Measurements from ENCODE around the gene C1RL.
A peak's percentile ranks its signal among the peaks of the same experiment; 100 is the strongest.

The C1RL gene

DNA sequence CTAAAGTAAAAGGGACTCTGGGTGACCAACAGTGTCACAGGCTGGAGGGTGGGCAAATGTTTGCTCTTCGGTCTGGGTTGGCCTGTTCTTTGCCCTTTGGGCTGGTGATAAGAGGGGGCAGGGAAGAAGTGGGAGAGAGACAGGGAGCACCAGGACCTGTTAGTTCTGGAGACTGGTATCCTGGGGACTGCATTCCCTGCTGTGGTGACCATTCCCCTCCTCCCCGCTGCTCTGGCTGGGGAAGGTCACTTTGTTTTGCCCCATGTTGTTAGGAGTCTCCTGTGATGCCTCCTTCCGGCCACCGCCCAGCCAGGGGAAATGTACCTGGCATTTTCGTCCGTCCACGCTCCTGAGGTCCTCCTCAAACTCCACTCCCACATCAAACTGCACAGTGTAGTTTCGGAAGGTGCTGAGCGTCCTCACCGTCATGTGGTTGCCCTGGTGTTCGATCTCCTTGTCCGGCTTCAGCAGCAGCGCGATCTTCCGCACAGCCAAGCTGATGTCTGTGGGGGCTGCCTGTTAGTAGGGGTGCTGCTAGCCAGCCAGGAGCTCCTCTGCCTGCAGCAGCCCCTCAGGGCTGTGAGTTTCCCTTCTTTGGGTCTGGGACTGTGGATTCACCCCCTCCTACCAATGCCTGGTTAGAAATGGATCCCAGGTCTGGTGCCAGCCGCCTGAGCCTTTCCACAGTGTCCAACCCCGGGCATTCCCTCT lies 19.1 kb upstream of the C1RL start:
- Mint-ChIP-seq H3K27ac (peak overlapping the region in 1 of 2 donors; percentile 82), H3K4me3 (peak overlapping the region; percentile 6 to 39), H3K4me1 (peaks cover 45% of the 10 kb centered on the region), H3K9me3 (no peaks in the 10 kb centered on the region), H3K27me3 (no peaks in the 10 kb centered on the region)
- DNase-seq = no peak
- ATAC-seq = no peak

DNA sequence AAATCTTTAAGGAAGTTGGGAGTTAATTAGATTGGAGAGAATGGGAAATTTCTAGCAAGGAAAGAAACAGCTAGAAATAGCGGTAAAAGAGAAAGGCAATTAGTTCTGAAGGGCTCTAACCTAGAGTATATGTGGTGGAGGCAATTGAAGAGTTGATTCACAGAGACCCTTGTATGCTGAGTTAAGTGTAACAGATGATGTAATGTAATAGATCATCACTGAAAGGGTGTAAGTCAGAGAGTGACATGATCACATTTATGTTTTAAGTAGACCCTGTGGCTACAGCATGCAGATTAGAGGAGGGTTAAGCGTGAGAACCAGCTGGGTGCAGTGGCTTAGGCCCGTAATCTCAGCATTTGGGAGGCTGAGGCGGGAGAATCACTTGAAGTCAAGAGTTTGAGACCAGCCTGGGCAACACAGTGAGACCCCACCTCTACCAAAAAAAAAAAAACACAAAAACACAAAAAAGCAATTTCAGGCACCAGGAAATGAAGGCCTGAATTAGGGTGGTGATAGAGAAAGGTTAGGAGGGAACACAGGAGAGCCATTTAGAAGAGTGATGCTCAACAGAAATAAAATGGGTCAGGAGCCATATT lies 16.7 kb upstream of the C1RL start:
- Mint-ChIP-seq H3K9me3 (no peaks in the 10 kb centered on the region), H3K27ac (peak overlapping the region in 1 of 2 donors; percentile 43), H3K4me3 (no peak overlapping the region), H3K4me1 (peaks cover 24% of the 10 kb centered on the region), H3K27me3 (no peaks in the 10 kb centered on the region)
- ATAC-seq (no peak), DNase-seq (no peak)

DNA sequence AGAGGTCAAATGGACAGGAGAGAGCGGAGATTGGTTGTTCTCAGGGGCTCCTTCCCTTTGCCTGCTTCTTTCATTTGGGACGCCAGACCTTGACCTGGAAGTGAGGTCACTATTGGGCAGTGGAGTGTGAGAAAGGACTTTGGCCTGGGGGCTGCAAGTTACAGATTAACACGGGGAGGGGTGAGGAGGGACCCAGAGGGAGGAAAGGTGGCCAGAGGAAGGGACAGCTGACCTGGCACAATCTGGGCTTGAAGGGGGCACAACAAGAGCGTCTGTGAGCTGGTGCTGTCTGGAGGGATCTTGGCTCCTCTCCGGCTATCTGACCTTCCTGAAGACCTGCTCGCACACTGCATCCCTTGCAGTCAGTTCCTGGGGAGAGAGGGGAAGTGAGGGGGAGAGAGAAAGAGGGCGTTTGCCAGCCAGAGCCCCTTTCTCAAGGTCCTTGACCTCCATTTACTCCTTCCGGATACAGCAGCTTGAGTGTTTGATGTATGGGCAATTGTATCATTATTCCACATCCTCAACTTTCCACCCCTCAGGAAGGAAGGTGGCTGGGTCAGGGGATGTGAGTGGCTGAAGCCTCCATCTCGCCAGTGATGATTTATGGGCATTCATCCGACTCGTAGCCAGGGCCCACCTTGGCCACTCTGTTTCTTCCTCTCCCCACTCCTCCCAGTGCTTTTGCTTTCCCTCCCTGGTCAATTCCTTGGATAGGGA lies 14.9 kb upstream of the C1RL start:
- Mint-ChIP-seq H3K4me1 (peaks cover 7% of the 10 kb centered on the region), H3K9me3 (no peaks in the 10 kb centered on the region), H3K4me3 (no peak overlapping the region), H3K27me3 (no peaks in the 10 kb centered on the region), H3K27ac (no peak overlapping the region)
- DNase-seq (no peak), ATAC-seq (no peak)

DNA sequence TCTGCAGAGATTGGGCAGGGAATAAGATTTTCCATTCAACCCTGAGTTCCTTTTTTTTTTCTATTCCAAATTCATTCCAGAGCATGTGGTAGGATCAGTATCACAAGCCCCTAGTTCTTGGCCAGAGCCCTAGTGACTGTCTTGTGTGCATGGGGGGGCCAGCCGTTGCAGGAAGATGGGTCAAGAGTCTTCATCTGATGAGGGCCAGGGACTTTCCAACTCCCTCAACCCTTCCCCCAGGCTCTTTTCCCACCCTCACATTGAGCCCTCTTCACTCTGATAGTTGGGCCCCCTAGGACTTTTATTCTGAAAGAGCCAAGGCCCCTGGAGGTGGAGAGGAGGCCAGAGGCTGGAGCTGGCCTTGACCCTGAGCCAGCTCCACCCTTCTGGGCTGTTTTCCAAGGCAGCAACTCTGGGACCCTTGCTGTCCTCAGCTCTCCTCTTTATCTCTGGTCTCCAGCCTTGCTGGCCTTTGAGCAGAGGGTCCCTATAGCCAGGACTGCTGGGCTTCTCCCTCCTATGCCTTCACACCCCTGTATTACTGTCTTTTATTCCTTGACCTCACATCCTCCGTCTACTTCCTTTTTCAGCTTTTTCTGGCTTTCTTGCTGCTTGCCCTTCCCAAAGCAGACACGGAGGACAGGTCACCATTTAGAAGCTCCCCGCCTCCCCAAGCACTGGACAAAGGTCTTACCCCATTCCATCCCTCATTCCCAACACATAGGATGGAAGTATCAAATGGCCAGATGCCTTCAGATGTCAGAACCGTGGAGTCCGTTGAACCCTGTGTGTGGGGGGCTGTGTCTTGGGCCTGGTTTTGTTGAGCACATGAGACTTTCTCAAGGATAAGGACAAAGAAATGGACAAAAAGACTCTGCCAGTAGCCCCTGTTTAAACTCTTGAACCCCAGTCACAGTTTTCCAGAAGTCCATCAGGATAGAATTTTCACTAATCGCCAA lies 14.1 kb upstream of the C1RL start:
- Mint-ChIP-seq H3K9me3 (no peaks in the 10 kb centered on the region), H3K4me1 (no peaks in the 10 kb centered on the region), H3K27ac (no peak overlapping the region), H3K27me3 (no peaks in the 10 kb centered on the region), H3K4me3 (no peak overlapping the region)
- DNase-seq (no peak), ATAC-seq (no peak)

DNA sequence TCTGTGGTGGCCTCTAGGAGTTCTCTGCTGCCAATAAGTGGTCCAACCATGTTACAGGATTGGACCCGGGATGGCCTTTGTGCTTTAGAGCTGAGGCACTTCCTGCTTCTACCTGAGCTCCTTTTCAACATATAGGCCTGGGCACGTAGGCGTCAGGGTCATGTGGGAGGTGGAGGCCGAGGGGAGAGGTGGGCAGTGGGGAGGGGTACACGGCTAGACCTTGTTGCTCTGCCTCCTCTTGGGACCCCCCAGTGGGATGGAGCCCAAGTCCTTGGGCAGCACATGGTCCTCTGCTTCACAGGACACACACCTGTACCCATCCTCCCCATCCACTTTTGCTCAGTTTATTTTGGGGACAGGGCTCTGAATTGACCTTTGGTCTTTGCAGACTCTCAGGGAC lies 12.3 kb upstream of the C1RL start:
- no peak overlapping the region for H3K4me3 Mint-ChIP-seq
- no peaks in the 10 kb centered on the region for H3K27me3 Mint-ChIP-seq

DNA sequence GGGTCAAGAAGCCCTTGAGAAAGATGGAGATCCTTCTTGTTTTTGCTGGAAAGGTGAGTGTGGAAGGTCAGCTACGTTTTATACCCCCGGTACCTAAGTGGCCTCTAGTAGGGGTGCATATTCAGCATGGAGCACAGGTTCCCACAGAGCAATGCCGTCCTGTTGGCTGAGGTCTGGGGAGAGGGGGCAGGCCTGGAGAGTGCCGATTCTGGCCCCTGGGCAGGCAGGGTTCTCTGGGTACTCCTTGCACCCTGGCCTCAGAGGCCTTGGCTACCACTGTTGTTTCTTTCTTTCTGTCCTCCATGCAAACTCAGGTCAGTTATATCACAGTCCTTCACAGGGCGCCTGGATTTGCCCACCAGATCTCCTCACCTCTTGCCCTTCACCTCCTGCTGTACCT lies 11.2 kb upstream of the C1RL start:
- Mint-ChIP-seq H3K4me3 (no peak overlapping the region), H3K9me3 (no peaks in the 10 kb centered on the region), H3K4me1 (peaks cover 8% of the 10 kb centered on the region), H3K27me3 (no peaks in the 10 kb centered on the region), H3K27ac (no peak overlapping the region)
- DNase-seq (no peak), ATAC-seq (no peak)

More for the DNA sequence above, 12.3 kb upstream of the C1RL start:
- no peak for ATAC-seq
- DNase-seq = no peak
- Mint-ChIP-seq H3K27ac (no peak overlapping the region), H3K4me1 (no peaks in the 10 kb centered on the region), H3K9me3 (no peaks in the 10 kb centered on the region)

DNA sequence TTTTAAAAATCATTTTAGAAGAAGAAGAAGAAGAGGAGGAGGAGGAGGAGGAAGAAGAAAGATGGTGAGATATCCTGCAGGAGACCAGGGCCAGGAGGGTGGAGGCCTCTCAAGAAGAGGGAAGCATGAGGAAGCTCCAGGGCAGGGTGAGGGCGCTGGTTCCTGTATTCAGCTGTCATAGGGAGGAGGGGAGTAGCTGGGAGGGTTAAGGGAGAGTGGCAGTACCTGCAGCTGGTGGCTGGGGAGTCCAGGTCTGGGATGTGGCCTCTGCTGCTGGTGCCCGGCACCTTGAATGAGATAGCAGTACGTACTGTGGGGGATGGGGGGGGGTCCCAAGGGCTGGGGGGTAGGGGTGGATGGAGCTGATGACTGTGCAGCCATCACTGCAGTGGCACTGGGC lies 9.9 kb upstream of the C1RL start:
- Mint-ChIP-seq H3K9me3 (no peaks in the 10 kb centered on the region), H3K4me3 (no peak overlapping the region), H3K27ac (no peak overlapping the region), H3K27me3 (no peaks in the 10 kb centered on the region), H3K4me1 (peaks cover 11% of the 10 kb centered on the region)
- no peak for ATAC-seq
- no peak for DNase-seq

DNA sequence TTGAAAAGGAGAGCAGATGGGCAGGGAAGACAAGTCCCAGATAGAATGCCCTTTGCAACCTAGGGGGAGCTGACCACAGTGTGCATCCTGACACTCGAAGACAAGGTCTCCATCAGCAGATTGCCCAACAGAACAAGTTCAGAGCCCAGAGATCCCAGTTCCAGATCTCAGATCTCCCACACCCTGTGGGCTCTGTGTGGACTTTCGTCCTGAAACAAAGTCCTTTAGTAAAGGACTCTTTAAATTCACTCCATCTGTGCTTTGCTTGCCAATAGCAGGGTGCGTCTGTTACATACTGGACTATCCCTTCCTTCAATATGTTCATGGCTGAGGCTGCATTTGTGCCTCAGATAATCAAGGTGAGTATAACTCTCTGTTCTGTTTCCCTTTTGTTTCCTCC lies 8.7 kb upstream of the C1RL start:
- H3K4me1 Mint-ChIP-seq = peaks cover 17% of the 10 kb centered on the region
- no peak overlapping the region for H3K4me3 Mint-ChIP-seq
- H3K9me3 Mint-ChIP-seq = no peaks in the 10 kb centered on the region
- ATAC-seq (no peak), DNase-seq (no peak)
- H3K27me3 Mint-ChIP-seq = no peaks in the 10 kb centered on the region
- peak overlapping the region in 1 of 2 donors; percentile 58 for H3K27ac Mint-ChIP-seq

DNA sequence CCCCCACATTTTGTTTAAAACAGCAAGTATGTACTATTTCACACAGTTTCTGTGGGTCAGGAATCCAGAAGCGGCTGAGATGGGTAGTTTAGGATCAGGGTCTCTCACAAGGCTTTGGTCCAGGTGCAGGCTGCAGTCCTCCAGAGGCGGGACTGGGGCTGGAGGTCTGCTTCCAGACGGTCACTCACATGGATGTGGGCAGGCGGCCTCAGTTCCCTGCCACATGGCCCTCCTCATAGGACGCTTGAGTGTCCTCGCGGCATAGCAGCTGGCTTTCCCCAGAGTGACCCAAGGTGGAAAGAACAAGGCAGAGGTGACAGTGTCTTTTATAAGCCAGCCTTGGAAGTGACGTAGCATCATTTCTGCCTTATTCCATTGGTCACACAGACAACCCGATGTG lies 7.9 kb upstream of the C1RL start:
- H3K27ac Mint-ChIP-seq = no peak overlapping the region
- no peak overlapping the region for H3K4me3 Mint-ChIP-seq
- ATAC-seq (no peak), DNase-seq (no peak)
- no peaks in the 10 kb centered on the region for H3K9me3 Mint-ChIP-seq
- no peaks in the 10 kb centered on the region for H3K27me3 Mint-ChIP-seq
- peaks cover 17% of the 10 kb centered on the region for H3K4me1 Mint-ChIP-seq

DNA sequence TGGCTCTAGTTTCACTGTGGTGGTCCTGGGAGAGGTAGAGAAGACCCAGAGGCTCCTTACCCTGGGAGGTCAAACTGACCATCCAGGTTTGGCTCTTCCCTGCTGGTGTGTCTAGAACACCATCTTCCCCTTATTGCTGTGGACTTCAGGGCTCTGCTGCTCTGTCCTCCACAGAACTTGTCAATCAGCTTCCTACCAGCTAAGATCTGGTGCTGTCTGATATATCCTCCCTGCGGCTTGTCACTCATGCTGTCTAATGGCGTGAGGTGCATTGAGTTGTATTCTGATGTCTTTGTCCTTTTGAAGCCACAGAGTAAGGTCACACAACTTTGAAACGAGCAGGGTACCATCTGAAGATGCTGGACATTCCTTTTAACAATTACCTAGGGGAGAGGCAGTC lies 7.2 kb upstream of the C1RL start:
- Mint-ChIP-seq H3K27ac (no peak overlapping the region), H3K27me3 (no peaks in the 10 kb centered on the region), H3K4me3 (no peak overlapping the region), H3K4me1 (peaks cover 21% of the 10 kb centered on the region), H3K9me3 (no peaks in the 10 kb centered on the region)
- ATAC-seq = no peak
- DNase-seq = no peak

DNA sequence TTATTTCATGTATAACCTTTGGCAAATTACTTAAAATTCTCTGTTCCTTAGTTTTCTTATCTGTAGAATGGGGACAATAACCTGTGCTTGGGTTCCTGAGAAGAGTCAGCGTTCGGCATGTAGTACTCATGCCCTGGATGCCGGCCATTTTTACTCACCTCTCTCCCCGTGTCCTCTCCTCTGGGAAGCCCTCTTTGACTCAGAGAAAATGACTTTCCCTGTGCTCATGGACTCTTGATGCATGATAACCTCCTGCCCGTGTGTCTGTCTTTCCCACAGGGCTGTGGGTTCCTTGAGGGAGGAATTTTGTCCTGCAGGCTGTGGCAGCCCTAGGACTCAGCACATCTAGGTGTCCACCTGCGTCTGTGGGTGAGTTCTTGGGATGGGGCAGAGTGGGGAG lies 5.8 kb upstream of the C1RL start:
- H3K27me3 Mint-ChIP-seq = no peaks in the 10 kb centered on the region
- no peak overlapping the region for H3K27ac Mint-ChIP-seq
- no peak overlapping the region for H3K4me3 Mint-ChIP-seq
- peaks cover 34% of the 10 kb centered on the region for H3K4me1 Mint-ChIP-seq
- H3K9me3 Mint-ChIP-seq = no peaks in the 10 kb centered on the region
- no peak for DNase-seq
- ATAC-seq = no peak

DNA sequence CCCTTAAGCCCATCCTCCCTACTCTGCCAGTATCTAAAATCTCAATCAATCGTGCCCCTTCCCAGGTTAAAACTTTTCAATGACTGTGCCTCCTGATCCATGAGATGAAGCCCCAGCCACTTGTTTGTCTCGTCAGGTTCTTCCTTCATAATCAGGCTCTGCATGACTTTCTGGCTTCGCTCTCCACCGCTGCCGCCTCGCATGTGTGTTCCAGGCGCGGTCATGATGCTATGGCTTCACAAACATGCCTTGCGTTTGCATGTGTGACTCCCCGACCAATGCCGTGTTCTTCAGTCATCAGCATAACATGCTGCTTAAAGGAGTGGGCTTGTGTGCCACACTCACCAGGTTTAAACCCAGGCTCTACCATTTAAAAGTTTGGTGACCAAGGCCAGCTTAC lies 5.0 kb upstream of the C1RL start:
- no peak for DNase-seq
- H3K9me3 Mint-ChIP-seq = no peaks in the 10 kb centered on the region
- no peak overlapping the region for H3K27ac Mint-ChIP-seq
- peaks cover 41% of the 10 kb centered on the region for H3K4me1 Mint-ChIP-seq
- no peak for ATAC-seq
- H3K4me3 Mint-ChIP-seq = no peak overlapping the region
- no peaks in the 10 kb centered on the region for H3K27me3 Mint-ChIP-seq

DNA sequence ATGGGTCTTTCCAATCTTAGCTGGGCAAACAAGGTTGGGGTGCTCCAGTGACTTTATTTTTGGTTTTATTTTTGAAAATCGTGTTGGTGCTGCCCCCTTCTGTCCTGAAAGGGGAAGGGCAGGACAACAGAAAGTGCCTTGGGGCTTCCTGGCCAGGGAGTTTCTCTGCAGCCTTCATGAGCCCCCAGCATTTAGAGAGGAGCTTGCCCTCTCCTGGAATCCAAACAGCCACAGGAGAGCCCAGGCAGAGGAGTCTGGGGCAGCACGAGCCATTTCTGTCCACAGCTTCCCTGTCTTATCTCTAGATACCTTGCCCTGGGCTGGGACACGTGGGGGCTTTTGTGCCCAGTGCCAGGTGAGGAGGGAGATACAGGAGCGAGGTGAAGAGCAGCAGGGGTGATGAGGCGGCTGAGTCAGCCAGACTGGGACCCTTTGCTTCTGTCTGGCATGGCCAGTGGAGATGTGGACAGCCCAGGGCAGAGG lies 4.4 kb upstream of the C1RL start:
- no peak overlapping the region for H3K4me3 Mint-ChIP-seq
- peaks cover 41% of the 10 kb centered on the region for H3K4me1 Mint-ChIP-seq
- DNase-seq (peak; percentile 28 to 41), ATAC-seq (peak; percentile 10)
- H3K27ac Mint-ChIP-seq = no peak overlapping the region
- no peaks in the 10 kb centered on the region for H3K9me3 Mint-ChIP-seq
- no peaks in the 10 kb centered on the region for H3K27me3 Mint-ChIP-seq

DNA sequence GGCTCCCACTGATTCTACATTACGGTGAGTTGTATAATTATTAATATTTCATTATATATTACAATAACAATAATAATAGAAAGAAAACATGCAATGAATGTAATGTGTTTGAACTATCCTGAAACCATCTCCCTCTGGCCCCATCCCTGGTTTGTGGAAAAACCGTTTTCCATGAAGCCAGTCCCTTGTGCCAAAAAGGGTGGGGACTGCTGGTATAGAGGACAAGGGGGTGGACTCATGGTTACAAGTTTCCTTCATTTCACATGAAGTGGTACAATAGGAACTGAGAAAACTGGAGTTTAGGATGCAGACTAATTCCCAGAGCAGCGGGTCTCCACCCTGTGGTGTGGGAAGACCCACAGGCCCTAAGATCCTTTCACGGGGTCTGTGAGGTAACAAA lies 3.0 kb upstream of the C1RL start:
- ATAC-seq (no peak), DNase-seq (no peak)
- H3K27ac Mint-ChIP-seq = no peak overlapping the region
- peaks cover 49% of the 10 kb centered on the region for H3K4me1 Mint-ChIP-seq
- no peaks in the 10 kb centered on the region for H3K27me3 Mint-ChIP-seq
- H3K9me3 Mint-ChIP-seq = no peaks in the 10 kb centered on the region
- H3K4me3 Mint-ChIP-seq = no peak overlapping the region

DNA sequence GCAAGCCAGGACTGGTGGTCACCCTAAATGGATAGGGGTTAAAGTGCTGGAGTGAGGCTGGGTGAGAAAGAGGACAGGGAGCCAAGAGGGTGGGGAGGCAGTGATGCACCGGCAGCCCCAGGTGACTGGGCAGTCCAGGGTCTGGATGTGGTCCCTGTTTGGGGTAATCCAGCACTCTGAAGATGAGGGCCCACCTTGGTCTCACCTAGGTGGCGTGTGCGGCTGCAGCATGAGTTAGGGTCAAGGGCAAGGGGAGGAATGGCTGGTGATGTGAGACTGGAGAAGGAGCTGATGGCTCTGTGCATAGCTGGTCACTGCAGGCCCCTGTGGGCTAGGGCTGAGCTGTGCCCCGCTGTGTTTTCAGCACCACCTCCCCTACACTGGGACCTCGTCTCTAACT lies 1.6 kb upstream of the C1RL start:
- Mint-ChIP-seq H3K4me1 (peaks cover 56% of the 10 kb centered on the region), H3K9me3 (peaks cover 9 to 12% of the 10 kb centered on the region in 2 donors), H3K27ac (no peak overlapping the region), H3K4me3 (no peak overlapping the region), H3K27me3 (no peaks in the 10 kb centered on the region)
- DNase-seq (no peak), ATAC-seq (no peak)

All from stimulated activated naive CD8-positive, alpha-beta T cell treated with anti-CD3 and anti-CD28 coated beads, Interleukin-15, amount 100 ng/mL, for 72 hours (primary cell).